Measurements from ENCODE around the gene KAT5.

The KAT5 gene

GRCh38 chr11:65708451-65708850, 3.6 kb upstream of the KAT5 start:
- no peak overlapping the region; a peak in 1 of 22 replicates for H3K9ac ChIP-seq
- peaks cover 5 to 8% (median 7%) of the 10 kb centered on the region in 11 experiments for H3K36me3 ChIP-seq
- H3K9me3 ChIP-seq (replicated peaks in 1 of 11): no peaks in the 10 kb centered on the region

GRCh38 chr11:65709661-65710060, 2.4 kb upstream of the KAT5 start:
- Histone ChIP-seq H4K20me1 (peaks cover 0 to 22% (median 19%) of the 10 kb centered on the region in 11 experiments; a peak in 13 of 22 replicates), H3K4me2 (peak overlapping the region; percentile 76 to 94 (median 90); a peak in 17 of 22 replicates), H3K9me3 (replicated peaks in 1 of 11) (no peaks in the 10 kb centered on the region), H3K4me3 (no peak overlapping the region), H3K9ac (no peak overlapping the region), H3K27me3 (no peaks in the 10 kb centered on the region), H3K4me1 (peaks cover 34 to 84% (median 74%) of the 10 kb centered on the region in 10 experiments), H3K27ac (peak overlapping the region in 3 of 11 experiments; percentile 95 to 99 (median 98); a peak in 5 of 22 replicates), H3K36me3 (peaks cover 17 to 20% (median 20%) of the 10 kb centered on the region in 11 experiments)
- TF ChIP-seq Cebpa-rat (IDR thresholded peaks at IDR 0.05): no peak

More at GRCh38 chr11:65708451-65708850, 3.6 kb upstream of the KAT5 start:
- Histone ChIP-seq H3K4me2 (peak overlapping the region in 6 of 11 experiments; percentile 9 to 77 (median 40); a peak in 10 of 22 replicates), H3K4me1 (peaks cover 26 to 90% (median 76%) of the 10 kb centered on the region in 10 experiments), H3K27ac (peak overlapping the region in 1 of 11 experiments; percentile 7; a peak in 1 of 22 replicates), H3K4me3 (no peak overlapping the region), H4K20me1 (peaks cover 0 to 10% (median 9%) of the 10 kb centered on the region in 11 experiments; a peak in 13 of 22 replicates), H3K27me3 (no peaks in the 10 kb centered on the region)
- TF ChIP-seq Cebpa-rat (IDR thresholded peaks at IDR 0.05): no peak

- TF ChIP-seq Cebpa-rat (IDR thresholded peaks at IDR 0.05): peak in 1 of 11 experiments; percentile 31; a peak in 1 of 22 replicates
- Histone ChIP-seq H3K36me3 (peaks cover 24 to 28% (median 27%) of the 10 kb centered on the region in 11 experiments), H3K4me1 (peaks cover 34 to 76% (median 66%) of the 10 kb centered on the region in 10 experiments), H3K4me3 (peak overlapping the region in 4 of 10 experiments; percentile 7 to 80 (median 40); a peak in 1 of 20 replicates), H4K20me1 (peaks cover 0 to 29% (median 21%) of the 10 kb centered on the region in 11 experiments; a peak in 14 of 22 replicates), H3K27ac (peak overlapping the region in 10 of 11 experiments; percentile 95 to 100 (median 99); a peak in 20 of 22 replicates), H3K27me3 (no peaks in the 10 kb centered on the region), H3K9ac (peak overlapping the region; percentile 26 to 99 (median 96); a peak in 16 of 22 replicates), H3K4me2 (peak overlapping the region; percentile 76 to 94 (median 90)), H3K9me3 (replicated peaks in 1 of 11) (no peaks in the 10 kb centered on the region)
These were observed 1.6 kb upstream of the KAT5 start for GRCh38 chr11:65710421-65710820.

- Histone ChIP-seq H3K36me3 (peaks cover 47 to 50% (median 50%) of the 10 kb centered on the region in 11 experiments), H4K20me1 (peaks cover 10 to 52% (median 43%) of the 10 kb centered on the region in 11 experiments; a peak in 20 of 22 replicates), H3K9me3 (replicated peaks in 1 of 11) (no peaks in the 10 kb centered on the region), H3K27ac (peak overlapping the region; percentile 95 to 100 (median 99); a peak in 21 of 22 replicates), H3K9ac (peak overlapping the region; percentile 90 to 99 (median 97)), H3K27me3 (no peaks in the 10 kb centered on the region), H3K4me1 (peaks cover 45 to 61% (median 53%) of the 10 kb centered on the region in 10 experiments), H3K4me2 (peak overlapping the region; percentile 77 to 95 (median 92)), H3K4me3 (peak overlapping the region; percentile 60 to 80 (median 68))
- TF ChIP-seq Cebpa-rat (IDR thresholded peaks at IDR 0.05): no peak
These were observed 603 bp downstream of the KAT5 start for GRCh38 chr11:65712633-65713076.

GRCh38 chr11:65713212-65713969, 1.3 kb downstream of the KAT5 start:
- Histone ChIP-seq H3K9ac (peak overlapping the region; percentile 90 to 99 (median 97); a peak in 21 of 22 replicates), H3K4me3 (peak overlapping the region; percentile 60 to 80 (median 68); a peak in 19 of 20 replicates), H3K36me3 (peaks cover 54 to 58% (median 57%) of the 10 kb centered on the region in 11 experiments), H4K20me1 (peaks cover 17 to 59% (median 50%) of the 10 kb centered on the region in 11 experiments; a peak in 21 of 22 replicates), H3K27me3 (no peaks in the 10 kb centered on the region), H3K4me2 (peak overlapping the region; percentile 77 to 95 (median 92)), H3K27ac (peak overlapping the region in 6 of 11 experiments; percentile 95 to 100 (median 100); a peak in 10 of 22 replicates), H3K4me1 (peaks cover 52 to 63% (median 58%) of the 10 kb centered on the region in 10 experiments), H3K9me3 (replicated peaks in 1 of 11) (no peaks in the 10 kb centered on the region)
- no peak for TF ChIP-seq Cebpa-rat (IDR thresholded peaks at IDR 0.05)

GRCh38 chr11:65714433-65714832, 2.4 kb downstream of the KAT5 start:
- peaks cover 52 to 68% (median 62%) of the 10 kb centered on the region in 10 experiments for H3K4me1 ChIP-seq
- H3K4me2 ChIP-seq: no peak overlapping the region
- no peaks in the 10 kb centered on the region for H3K27me3 ChIP-seq
- peak overlapping the region in 5 of 11 experiments; percentile 2 to 41 (median 15); a peak in 3 of 22 replicates for H3K9ac ChIP-seq
- no peaks in the 10 kb centered on the region for H3K9me3 ChIP-seq (replicated peaks in 1 of 11)
- H3K36me3 ChIP-seq: peaks cover 64 to 68% (median 67%) of the 10 kb centered on the region in 11 experiments
- no peak overlapping the region for H3K4me3 ChIP-seq
- H3K27ac ChIP-seq: no peak overlapping the region
- H4K20me1 ChIP-seq: peaks cover 28 to 70% (median 60%) of the 10 kb centered on the region in 11 experiments; a peak in 21 of 22 replicates
- no peak for TF ChIP-seq Cebpa-rat (IDR thresholded peaks at IDR 0.05)

- peak overlapping the region in 7 of 11 experiments; percentile 1 to 93 (median 89); a peak in 5 of 22 replicates for H3K9ac ChIP-seq
- H3K36me3 ChIP-seq: peaks cover 65 to 71% (median 68%) of the 10 kb centered on the region in 11 experiments
These were observed 4.2 kb downstream of the KAT5 start for GRCh38 chr11:65716302-65716701.

GRCh38 chr11:65716774-65717405, 4.8 kb downstream of the KAT5 start:
- Histone ChIP-seq H4K20me1 (peaks cover 31 to 79% (median 69%) of the 10 kb centered on the region in 11 experiments; a peak in 21 of 22 replicates), H3K27me3 (no peaks in the 10 kb centered on the region), H3K4me2 (peak overlapping the region in 4 of 11 experiments; percentile 92 to 99 (median 96); a peak in 2 of 22 replicates), H3K36me3 (peaks cover 65 to 71% (median 68%) of the 10 kb centered on the region in 11 experiments), H3K9ac (peak overlapping the region in 7 of 11 experiments; percentile 25 to 94 (median 90); a peak in 12 of 22 replicates), H3K4me1 (peaks cover 34 to 57% (median 44%) of the 10 kb centered on the region in 10 experiments), H3K9me3 (replicated peaks in 1 of 11) (no peaks in the 10 kb centered on the region), H3K4me3 (no peak overlapping the region), H3K27ac (no peak overlapping the region)
- no peak for TF ChIP-seq Cebpa-rat (IDR thresholded peaks at IDR 0.05)

More at GRCh38 chr11:65716302-65716701, 4.2 kb downstream of the KAT5 start:
- Histone ChIP-seq H3K9me3 (replicated peaks in 1 of 11) (no peaks in the 10 kb centered on the region), H3K4me2 (no peak overlapping the region), H3K4me1 (peaks cover 36 to 56% (median 46%) of the 10 kb centered on the region in 10 experiments), H3K27ac (no peak overlapping the region), H4K20me1 (peaks cover 31 to 79% (median 69%) of the 10 kb centered on the region in 11 experiments; a peak in 21 of 22 replicates), H3K27me3 (no peaks in the 10 kb centered on the region), H3K4me3 (no peak overlapping the region)
- no peak for TF ChIP-seq Cebpa-rat (IDR thresholded peaks at IDR 0.05)

All from BLaER1 treated with 17β-estradiol and CSF1 and Interleukin-3, amounts not matched to agents 10 nM and 100 nM (cell line).